22Rv1 (cell line): Measurements from ENCODE around the gene ZNF423.

Experiments used
- H3K27ac ChIP-seq: fragments of 450-650 bp; 2 replicates; pipeline ENCODE4 v1.5.1; 2017
- CTCF ChIP-seq: fragments of 450-650 bp; IDR thresholded peaks from 2 replicates; pipeline ENCODE4 v1.5.1; 2017; ENCODE audit warnings: mild to moderate bottlenecking
- ZFX ChIP-seq: fragments of 450-650 bp; IDR thresholded peaks from 2 replicates; pipeline ENCODE4 v1.6.1; 2017; ENCODE audit warnings: antibody characterized with exemption, borderline replicate concordance

The ZNF423 gene

GRCh38 chr16:49661465-49662187, 194.3 kb downstream of the ZNF423 start:
- TF ChIP-seq CTCF (no peak), ZFX (no peak)

GRCh38 chr16:49660626-49661025, 195.3 kb downstream of the ZNF423 start:
- no peak overlapping the region for H3K27ac ChIP-seq
- no peak for TF ChIP-seq CTCF
- no peak for TF ChIP-seq ZFX

More at GRCh38 chr16:49661465-49662187, 194.3 kb downstream of the ZNF423 start:
- no peak overlapping the region for H3K27ac ChIP-seq

- no peak for TF ChIP-seq ZFX
- TF ChIP-seq CTCF: no peak
- no peak overlapping the region for H3K27ac ChIP-seq
Observed at GRCh38 chr16:49659356-49659755, 196.6 kb downstream of the ZNF423 start.

- H3K27ac ChIP-seq: no peak overlapping the region
- TF ChIP-seq ZFX (no peak), CTCF (no peak)
Observed at GRCh38 chr16:49658531-49658930, 197.4 kb downstream of the ZNF423 start.

- TF ChIP-seq CTCF: no peak
- TF ChIP-seq ZFX: no peak
- H3K27ac ChIP-seq: no peak overlapping the region
Observed at GRCh38 chr16:49657736-49658465, 198.0 kb downstream of the ZNF423 start.

- no peak overlapping the region for H3K27ac ChIP-seq
- TF ChIP-seq CTCF (no peak), ZFX (no peak)
Observed at GRCh38 chr16:49654425-49654824, 201.5 kb downstream of the ZNF423 start.

- no peak overlapping the region for H3K27ac ChIP-seq
- TF ChIP-seq CTCF (no peak), ZFX (no peak)
Observed at GRCh38 chr16:49653577-49653976, 202.3 kb downstream of the ZNF423 start.
